Measurements from ENCODE around the gene SDHC.
"Not testable (repeated sequence)": the region's sequence is repeated elsewhere in the genome, so short reads cannot be mapped to it uniquely, and the experiment has no call there.

Gene SDHC

DNA sequence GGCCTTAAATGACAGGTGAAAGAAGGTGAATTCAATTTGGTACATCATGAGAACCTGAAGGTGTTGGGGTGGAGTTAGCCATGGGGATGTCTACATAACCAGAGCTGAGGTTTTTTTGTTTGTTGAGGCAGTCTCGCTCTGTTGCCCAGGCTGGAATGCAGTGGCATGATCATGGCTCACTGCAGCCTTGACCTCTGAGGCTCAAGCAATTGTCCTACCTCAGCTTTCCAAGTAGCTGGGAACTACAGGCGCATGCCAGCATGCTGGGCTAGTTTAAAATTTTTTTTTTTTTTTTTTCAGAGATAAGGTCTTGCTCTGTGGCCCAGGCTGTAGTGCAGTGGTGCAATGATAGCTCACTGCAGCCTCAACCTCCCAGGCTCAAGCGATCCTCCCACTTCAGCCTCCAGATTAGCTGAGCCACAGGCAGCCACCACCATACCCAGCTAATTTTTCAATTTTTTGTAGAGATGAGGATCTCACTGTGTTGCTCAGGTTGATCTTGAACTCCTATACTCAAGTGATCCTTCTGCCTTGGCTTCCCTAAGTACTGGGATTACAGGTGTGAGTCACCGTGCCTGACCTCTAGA, 2.5 kb upstream of the SDHC start:
- DNase-seq (ENCODE audit: low spot score): no peak

DNA sequence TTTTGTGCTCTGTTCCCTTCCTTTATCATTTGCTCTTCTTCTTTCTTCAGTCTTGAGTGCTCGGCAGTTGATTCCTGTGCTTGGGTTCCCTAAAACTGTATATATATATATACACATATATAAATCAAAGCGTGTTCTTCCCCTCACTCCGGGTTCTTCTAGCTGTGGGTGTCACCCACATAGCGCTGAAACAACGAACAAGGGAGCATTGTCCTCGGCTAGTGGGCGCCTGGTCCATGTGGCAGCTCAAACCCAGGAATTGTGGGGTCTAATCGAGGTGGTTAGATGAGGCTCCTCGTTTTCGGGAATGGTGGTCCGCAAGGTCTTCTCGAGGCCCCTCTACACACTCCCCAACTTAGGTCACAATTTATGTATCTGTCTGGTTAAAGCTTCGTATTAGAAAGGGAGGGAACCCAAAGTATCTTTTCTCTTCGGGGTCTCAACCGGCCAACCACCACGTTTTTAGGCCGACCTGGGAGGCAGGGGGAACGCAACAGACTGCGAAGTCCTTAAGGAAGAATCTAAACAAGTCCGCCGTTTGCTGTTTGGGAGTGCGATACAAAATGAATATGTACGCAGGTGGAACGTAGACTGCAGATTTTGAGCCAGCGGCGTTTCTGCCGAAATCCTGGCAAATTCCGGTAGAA, 504 bp upstream of the SDHC start:
- no peak for DNase-seq (ENCODE audit: low spot score)

DNA sequence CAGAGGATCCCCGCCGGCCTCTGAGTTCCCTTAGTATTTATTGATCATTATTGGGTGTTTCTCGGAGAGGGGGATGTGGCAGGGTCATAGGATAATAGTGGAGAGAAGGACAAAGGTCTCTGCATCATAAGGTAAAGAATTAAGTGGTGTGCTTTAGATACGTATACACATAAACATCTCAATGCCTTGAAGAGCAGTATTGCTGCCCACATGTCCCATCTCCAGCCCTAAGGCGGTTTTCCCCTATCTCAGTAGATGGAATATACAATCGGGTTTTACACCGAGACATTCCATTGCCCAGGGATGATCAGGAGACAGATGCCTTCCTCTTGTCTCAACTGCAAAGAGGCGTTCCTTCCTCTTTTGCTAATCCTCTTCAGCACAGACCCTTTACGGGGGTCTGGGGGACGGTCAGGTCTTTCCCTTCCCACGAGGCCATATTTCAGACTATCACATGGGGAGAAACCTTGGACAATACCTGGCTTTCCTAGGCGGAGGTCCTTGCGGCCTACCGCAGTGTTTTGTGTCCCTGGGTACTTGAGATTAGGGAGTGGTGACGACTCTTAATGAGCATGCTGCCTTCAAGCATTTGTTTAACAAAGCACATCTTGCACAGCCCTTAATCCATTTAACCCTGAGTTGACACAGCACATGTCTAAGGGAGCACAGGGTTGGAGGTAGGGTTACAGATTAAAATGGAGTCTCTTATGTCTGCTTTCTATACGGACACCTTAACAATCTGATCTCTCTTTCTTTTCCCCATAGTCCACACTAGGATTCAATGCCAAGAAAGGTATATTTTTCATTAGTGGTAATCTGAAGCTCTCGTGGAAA, 1.9 kb downstream of the SDHC start:
- not testable (repeated sequence) for DNase-seq (ENCODE audit: low spot score)

DNA sequence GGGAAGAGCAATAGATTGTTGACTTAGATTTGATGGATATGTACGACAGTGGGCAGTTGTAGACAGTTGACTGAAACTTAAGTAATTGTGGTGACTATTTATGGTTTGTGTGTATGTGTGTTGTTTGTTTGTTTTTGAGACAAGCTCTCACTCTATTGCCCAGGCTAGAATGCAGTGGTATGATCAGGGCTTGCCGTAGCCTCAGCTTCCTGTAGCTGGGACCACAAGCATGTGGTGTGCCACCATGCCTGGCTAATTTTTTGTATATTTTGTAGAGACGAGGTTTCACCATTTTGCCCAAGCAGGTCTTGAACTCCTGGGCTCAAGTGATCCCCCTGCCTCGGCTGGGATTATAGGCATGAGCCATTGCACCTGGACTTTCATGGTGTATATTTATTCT, 9.8 kb downstream of the SDHC start:
- no peak for DNase-seq (ENCODE audit: low spot score)

DNA sequence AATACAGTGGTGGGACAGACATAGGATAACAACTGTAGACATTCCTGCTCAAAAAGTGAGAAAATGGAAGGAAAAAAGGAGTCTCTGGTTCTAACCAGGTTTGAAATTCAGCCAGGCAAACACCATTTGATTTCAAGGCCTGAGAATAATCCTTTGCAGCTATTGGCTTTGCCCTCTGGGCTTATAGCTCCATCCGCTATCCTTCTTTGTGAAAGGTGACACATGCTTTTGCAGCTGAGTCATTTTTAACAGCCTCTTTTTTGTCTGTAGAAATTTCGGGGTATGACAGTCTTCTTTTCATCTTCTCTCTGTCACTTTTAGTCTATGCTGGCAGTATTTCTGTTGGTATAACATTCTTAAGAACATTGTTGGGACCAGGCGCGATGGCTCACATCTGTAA, 16.2 kb downstream of the SDHC start:
- peak; percentile 21 for DNase-seq (ENCODE audit: low spot score)

DNA sequence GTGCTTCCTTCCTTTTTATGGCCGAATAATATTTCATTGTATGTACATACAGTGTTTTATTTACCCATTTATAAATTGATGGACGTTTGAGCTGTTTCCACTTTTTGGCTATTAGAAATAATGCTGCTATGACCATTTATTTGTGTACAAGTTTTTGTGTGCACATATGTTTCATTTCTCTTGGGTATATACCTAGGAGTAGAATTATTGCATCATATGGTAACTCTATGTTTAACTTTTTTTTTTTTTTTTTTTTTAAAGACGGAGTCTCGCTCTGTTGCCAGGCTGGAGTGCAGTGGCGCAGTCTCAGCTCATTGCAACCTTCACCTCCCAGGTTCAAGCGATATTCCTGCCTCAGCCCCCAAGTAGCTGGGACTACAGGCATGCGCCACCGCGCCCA, 19.0 kb downstream of the SDHC start:
- DNase-seq (ENCODE audit: low spot score): no peak

DNA sequence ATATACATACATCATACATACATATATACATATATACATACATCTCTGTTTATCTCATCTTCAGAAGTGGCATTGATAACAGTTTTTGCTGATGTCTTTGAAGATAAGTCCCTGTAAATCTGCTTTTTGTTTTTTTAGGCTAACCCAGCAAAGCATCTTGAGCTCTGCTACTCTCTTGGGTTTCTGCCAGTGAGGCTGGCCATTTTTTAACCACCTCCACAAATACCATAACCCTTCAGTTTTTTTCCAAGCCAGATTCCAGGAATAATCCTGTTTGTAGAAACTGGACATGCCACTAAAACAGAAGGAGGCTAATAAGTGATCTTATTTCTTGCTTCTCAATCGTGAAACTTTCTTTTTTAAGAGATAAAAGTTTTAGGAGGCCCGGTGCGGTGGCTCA, 21.6 kb downstream of the SDHC start:
- DNase-seq (ENCODE audit: low spot score): no peak

DNA sequence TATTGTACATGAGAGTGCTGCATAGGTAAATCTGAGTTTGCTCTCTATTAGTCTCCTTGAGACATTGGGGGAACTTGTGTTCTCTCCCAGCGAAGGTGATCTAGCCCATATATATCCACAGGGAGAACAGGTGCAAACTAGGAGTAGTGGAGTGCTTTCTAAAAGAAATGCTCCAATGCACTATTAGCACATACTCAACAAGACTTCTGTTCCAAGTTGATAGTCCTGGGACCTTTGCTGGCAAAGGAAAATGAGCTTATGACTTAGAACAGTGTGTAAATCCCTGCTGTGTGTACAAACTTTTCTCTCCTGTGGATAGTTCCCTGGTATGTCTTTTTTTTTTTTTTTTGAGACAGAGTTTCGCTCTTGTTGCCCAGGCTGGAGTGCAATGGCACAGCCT, 28.0 kb downstream of the SDHC start:
- no peak for DNase-seq (ENCODE audit: low spot score)

DNA sequence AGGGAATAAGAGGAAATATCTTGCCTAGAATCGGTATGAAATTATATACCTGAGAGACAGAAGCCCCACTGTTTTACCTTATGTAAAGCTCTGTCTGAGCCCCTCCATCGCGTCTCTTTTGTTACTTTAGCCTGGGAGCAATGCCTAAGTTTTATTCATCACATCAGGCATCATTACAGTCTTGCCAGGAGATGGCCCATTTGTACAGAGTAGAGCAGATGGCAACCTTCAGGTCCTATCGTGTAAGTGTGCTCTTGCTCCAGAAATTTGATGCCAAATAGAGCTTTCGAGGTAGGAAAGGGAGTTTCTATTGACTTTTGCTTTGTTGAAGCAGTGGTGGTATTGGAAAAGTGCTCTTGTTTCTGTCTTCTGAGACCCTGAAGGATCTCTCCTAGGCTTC, 28.6 kb downstream of the SDHC start:
- no peak for DNase-seq (ENCODE audit: low spot score)

DNA sequence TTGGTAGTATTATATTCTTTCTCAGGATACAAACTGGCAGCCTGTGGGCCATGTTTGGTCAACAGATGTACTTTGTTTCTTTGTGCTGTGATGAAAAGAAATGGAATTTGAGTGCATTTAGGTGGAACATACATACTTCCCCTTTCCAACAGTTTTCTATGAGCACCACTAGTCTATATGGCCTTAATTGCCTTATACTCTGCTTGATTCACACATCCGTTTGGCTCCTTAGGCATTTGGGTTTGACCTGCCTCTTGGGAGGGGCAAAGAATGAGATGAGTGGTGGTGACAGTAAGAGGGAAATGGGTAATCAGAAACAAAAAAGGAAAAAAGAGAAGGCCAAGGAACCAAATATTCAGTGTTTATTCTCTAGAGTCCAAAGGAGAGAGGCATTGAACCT, 36.5 kb downstream of the SDHC start:
- no peak for DNase-seq (ENCODE audit: low spot score)

DNA sequence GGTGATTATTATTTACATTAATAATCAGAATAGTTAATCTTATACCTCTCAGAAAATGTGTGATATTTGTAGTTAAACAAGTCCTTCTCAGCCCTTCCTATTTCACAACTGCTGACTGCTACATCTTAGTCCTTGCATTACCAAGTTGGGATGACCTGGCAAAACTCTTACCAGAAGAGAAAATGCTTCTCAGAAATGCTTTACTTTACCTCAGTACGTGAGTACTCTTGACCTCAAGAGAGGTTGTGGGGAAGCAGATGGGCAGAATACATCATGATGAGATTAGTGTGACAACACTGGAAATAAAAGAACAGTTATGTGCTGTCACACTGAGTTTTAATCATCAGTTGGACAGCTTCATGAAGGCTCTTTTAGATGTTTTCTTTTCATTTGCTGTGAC, 37.3 kb downstream of the SDHC start:
- DNase-seq (ENCODE audit: low spot score): no peak

DNA sequence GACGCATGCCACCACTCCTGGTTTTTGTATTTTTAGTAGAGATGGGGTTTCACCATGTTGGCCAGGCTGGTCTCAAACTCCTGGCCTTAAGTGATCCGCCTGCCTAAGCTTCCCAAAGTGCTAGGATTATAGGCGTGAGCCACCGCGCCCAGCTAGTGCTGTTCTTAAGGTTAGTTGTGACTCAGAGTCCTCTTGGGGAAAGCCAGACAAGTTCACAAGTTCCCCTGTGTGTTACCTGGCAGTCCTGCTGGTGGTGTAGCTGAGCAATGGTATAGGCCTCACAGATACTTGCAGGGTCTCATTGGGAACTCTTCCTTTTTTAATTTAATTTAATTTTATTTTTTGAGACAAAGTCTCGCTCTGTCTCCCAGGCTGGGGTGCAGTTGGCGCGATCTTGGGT, 42.9 kb downstream of the SDHC start:
- no peak for DNase-seq (ENCODE audit: low spot score)

DNA sequence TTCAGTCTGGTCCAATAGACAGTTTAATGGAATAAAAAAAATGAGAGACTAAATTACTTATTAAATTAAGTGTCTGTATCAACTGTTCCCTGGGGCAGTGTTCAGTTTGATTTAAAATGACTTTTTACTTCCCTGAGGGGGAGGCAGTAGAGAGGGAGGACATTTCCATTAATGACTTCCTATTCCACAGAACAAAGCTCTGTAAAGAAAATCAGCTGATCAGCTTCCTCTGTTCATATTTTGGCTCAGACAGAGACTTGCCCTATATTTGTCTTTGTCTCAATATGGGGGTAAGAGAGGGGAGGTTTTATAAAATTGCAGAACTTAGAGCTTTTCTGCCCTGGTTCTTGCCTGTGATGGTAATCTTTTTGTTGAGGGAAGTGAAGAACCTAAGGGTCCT, 45.1 kb downstream of the SDHC start:
- no peak for DNase-seq (ENCODE audit: low spot score)

DNA sequence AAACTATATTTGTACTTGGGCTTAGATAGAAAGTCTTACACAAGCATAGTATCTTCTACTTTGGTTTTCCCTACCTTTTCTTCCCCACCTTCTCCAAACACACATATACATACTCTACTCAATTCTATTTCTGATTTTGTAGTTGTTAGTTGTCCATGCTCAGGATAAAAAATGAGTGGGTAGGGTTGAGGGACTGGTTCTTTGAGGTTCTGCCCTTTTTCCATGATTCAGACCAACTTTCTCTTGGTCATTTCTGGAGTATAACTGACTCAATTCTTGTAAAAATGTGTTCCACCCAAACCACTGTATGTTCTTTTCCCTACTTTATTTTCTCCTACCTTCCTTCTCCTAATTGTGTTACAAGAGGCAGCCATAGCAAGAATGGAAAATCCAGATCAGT, 50.2 kb downstream of the SDHC start:
- DNase-seq (ENCODE audit: low spot score): no peak

DNA sequence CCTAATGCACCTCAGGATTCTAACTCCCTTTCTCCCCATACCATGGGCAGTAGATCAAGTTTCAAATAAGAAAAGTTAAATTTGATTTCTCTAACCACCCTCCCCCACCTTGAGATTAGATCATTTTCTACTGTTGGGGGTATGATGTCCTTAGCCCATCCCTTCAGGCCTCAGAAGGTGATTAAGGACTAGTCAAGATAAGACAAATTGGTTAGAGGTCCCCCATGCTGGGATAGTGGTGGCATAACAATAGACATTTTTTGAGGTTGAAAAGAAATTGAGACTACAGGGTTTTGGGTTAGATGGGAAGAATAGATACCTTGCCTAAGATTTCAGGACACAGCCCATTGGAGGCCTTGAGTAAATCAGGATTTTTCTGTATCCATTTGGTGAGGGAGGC, 51.0 kb downstream of the SDHC start:
- no peak for DNase-seq (ENCODE audit: low spot score)

DNA sequence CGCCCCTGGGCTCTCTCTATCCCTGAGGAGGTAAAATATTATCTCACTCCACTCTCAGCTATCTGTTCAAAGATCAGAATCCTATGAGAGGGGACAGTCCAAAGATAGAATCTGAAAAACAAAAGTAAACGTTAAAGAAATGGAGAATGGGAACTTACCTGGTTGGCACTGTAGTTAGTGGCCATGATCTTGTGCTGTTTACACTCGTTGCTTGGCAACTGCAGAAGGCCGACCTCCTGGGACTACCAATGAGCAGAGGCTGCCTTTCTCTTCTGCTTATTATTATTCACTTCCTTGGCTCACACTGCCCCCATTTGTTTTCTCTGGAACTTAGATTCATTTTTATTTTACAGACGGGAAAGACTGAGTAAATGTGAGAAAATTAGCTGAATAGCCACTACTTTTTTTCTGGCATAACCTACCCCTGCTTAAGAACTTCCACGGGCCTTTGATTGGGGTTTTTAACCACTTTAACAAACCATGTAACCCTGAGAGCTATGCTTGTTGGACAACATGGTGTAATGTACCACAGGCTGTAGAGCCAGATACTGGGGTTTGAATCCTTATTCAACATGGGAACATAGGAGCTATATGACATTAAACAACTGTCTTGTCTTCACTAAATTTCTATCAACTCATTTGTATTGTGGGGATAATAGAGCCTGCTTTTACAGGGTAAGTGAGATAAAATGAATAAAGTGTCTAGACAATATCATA, 53.7 kb downstream of the SDHC start, which contains the start of gene CFAP126:
Gene CFAP126, minus strand, starts transcription at position 193 of the 717 bp plus-strand sequence. Its CDS starts 8 bp downstream, at position 185.
- DNase-seq (ENCODE audit: low spot score): peak; percentile 45

DNA sequence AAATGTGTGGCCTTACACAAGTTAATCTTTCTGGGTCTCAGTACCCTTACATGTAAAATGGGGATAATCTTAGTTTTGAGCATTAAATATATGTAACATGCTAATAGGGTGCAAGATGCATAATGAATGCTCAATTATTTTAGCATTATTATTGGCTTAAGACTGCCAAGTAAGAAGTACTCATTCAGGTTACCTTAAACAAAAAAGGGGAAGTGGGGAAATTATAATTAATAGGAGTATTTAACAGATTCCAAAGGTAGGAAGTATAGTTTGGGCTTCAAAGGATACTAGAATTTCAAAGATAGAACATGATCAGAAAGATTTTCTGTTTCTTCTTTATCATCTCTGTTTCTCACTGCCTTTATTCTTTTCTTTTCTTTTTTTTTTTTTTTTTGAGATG, 59.3 kb downstream of the SDHC start:
- no peak for DNase-seq (ENCODE audit: low spot score)

DNA sequence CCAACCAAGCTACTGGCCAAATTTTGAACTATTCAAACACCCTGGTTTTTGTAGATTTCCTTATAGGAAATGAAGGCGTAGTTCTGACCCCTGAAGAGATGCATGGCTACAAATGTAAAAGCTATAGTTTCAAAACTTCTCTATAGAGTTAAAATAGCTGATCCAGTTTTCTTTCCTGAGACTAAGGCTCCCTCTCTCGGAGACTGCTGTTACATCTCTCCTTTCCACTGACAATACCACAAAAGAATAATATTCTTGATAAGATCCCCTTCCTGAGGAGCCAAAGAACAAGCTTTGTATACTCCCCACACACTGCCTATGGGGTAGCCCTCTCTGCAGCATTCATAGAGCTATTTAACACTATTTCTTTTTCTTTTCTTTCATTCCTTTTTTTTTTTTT, 60.2 kb downstream of the SDHC start:
- DNase-seq (ENCODE audit: low spot score): peak; percentile 48

DNA sequence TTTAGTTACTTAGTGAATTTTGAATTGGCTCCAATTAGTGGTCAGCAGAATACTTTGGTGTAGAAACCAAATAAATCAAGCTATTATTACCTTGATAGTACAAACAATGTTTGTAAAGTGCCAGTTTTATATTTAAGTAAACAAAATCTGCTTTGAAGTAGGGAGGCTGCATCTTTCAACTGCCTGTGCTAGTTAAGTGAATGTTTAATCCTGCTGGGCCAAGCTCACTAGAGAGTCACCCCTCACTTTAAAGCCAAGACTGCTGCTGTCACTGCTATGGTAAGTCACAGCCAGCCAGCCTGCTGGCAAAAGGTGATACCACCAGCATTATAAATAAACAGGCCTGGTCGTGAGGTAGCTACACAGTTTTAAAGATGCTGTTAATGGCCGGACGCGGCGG, 63.8 kb downstream of the SDHC start:
- no peak for DNase-seq (ENCODE audit: low spot score)

DNA sequence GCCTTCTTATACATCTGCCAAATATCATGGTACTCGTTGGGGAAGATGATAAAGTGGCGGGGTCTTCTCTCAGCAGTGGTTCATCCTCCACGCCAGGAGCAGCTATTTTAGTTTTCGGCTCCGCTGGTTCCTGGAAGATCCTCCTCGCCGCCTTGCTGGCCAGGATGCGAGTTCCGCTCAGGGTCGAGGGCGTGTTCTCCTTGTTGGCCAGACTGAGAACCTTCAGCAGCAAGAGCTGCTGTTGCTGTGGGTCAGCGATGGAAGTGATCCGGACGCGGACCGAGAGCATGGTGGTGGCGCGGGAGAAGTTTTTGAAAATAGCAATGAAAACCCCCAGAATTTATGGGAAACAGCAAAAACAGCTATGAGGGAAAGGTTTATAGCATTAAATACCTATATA, 64.9 kb downstream of the SDHC start:
- no peak for DNase-seq (ENCODE audit: low spot score)

DNA sequence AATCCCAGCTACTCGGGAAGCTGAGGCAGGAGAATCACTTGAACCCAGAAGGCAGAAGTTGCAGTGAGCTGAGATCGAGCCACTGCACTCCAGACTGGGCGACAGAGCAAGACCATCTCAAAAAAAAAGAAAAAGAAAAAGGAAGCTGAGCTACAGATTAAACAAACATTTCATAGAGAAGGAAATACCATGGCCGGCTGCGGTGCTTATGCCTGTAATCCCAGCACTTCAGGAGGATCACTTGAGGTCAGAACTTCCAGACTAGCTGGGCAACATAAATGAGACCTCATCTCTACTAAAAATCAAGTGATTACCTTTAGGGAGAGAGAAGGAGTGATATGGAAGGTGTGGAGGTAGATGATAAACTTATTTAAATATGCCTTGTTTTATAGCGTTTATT, 67.5 kb downstream of the SDHC start:
- no peak for DNase-seq (ENCODE audit: low spot score)

DNA sequence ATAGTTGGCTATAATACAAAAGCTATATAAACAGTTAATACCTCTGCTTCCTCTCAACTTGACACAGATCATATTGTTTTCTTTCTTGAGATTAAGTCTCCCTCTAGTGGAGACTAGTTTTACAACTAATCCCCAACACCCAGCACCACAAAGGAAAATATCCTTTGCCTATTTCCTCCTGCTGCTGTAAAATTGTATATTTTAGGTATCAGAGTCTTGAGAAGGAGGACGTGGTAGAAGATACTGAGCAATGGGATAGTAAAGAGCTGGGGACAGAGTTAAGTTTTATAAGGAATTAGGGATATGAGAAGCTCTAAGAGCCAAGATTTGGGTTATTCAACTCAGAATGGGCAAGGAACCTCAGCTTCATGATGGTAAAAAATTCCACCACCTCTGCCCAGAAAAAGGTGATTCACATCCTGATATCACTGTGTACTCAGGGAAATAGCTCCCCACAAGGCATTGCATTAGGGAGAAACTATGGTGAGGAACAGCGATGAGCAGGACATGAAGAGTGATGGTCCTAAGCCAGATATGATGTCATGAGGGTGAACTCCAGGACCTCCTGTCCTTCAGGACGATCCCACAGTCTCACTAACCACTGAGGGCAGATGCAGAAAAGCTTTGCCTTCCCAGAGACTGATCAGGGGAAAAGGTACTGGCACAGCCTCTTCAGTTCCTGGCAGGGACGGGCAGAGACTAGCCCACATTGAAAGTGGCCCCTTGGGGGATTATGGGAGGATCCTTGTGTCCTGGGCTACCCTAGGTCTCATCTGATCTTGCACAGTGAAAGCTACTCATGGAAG, 68.2 kb downstream of the SDHC start:
- DNase-seq (ENCODE audit: low spot score): peak; percentile 83
